ENCODE data around the gene FAM168A.

FAM168A gene

GRCh38 chr11:73597956-73598718, at the start of gene FAM168A:
TSS of gene FAM168A (minus strand) at chr11:73598112. CDS start at chr11:73468474, 129,638 bp downstream.
- no peak for TF ChIP-seq CTCF (conservative IDR thresholded peaks at IDR 0.05; ENCODE audit: low read depth, low read length)
- peak; percentile 93 for DNase-seq (ENCODE audit: low read depth)
- peak within 1 kb of the TSS; percentile 71 for H3K4me3 ChIP-seq (ENCODE audit: low read length)

GRCh38 chr11:73647459-73648100, 49.7 kb upstream of the FAM168A start:
- H3K4me3 ChIP-seq (ENCODE audit: low read length) = peak overlapping the region; percentile 53
- peak; percentile 69 for DNase-seq (ENCODE audit: low read depth)
- no peak for TF ChIP-seq CTCF (conservative IDR thresholded peaks at IDR 0.05; ENCODE audit: low read depth, low read length)

- TF ChIP-seq CTCF (conservative IDR thresholded peaks at IDR 0.05; ENCODE audit: low read depth, low read length) = no peak
- peak within 1 kb of the TSS; percentile 40 for H3K4me3 ChIP-seq (ENCODE audit: low read length)
- DNase-seq (ENCODE audit: low read depth) = peak; percentile 38
Measured at GRCh38 chr11:73645972-73646631, 48.2 kb upstream of the FAM168A start, which contains the start of gene PLEKHB1. TSS of gene PLEKHB1 (plus strand) at chr11:73646581. CDS start at chr11:73646609, 28 bp downstream.

- DNase-seq (ENCODE audit: low read depth) = no peak
- H3K4me3 ChIP-seq (ENCODE audit: low read length) = peak overlapping the region; percentile 40
- TF ChIP-seq CTCF (conservative IDR thresholded peaks at IDR 0.05; ENCODE audit: low read depth, low read length) = no peak
Measured at GRCh38 chr11:73645121-73645969, 47.4 kb upstream of the FAM168A start.

GRCh38 chr11:73641668-73642067, 43.8 kb upstream of the FAM168A start:
- TF ChIP-seq CTCF (conservative IDR thresholded peaks at IDR 0.05; ENCODE audit: low read depth, low read length) = no peak

GRCh38 chr11:73640592-73640991, 42.7 kb upstream of the FAM168A start:
- H3K4me3 ChIP-seq (ENCODE audit: low read length) = no peak overlapping the region
- no peak for DNase-seq (ENCODE audit: low read depth)
- TF ChIP-seq CTCF (conservative IDR thresholded peaks at IDR 0.05; ENCODE audit: low read depth, low read length) = no peak

More at GRCh38 chr11:73641668-73642067, 43.8 kb upstream of the FAM168A start:
- DNase-seq (ENCODE audit: low read depth) = no peak
- H3K4me3 ChIP-seq (ENCODE audit: low read length) = no peak overlapping the region
